NCI-H1048 (cell line): ENCODE results near the gene AXIN1.

Experiments used
- DNase-seq: peaks from one replicate; lab custom pipeline; 2025; lab: John Stamatoyannopoulos, UW

Gene AXIN1

GRCh38 chr16:330741-331140 lies 21.8 kb downstream of the AXIN1 start:
- DNase-seq, result no peak

- DNase-seq, result no peak
These were observed 27.0 kb downstream of the AXIN1 start for GRCh38 chr16:325375-326145.

- DNase-seq, result no peak
These were observed 27.8 kb downstream of the AXIN1 start for GRCh38 chr16:324451-325334.

GRCh38 chr16:324201-324450 lies 28.4 kb downstream of the AXIN1 start:
- no peak for DNase-seq

GRCh38 chr16:322476-323143 lies 29.9 kb downstream of the AXIN1 start:
- DNase-seq, result no peak

DNA sequence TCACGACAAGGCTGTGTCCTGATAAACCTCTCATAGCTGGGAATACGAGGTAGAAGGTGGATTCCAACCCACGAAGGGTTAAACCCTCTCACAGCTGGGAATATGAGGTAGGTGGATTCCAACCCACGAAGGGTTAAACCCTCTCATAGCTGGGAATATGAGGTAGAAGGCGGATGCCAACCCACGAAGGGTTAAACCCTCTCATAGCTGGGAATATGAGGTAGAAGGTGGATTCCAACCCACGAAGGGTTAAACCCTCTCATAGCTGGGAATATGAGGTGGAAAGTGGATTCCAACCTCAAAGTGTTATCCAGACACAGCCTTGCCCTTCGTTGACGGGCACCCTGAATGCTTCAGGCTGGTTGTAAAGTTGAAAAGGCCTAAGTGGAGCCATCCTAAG lies 31.0 kb downstream of the AXIN1 start:
- DNase-seq, result no peak

DNA sequence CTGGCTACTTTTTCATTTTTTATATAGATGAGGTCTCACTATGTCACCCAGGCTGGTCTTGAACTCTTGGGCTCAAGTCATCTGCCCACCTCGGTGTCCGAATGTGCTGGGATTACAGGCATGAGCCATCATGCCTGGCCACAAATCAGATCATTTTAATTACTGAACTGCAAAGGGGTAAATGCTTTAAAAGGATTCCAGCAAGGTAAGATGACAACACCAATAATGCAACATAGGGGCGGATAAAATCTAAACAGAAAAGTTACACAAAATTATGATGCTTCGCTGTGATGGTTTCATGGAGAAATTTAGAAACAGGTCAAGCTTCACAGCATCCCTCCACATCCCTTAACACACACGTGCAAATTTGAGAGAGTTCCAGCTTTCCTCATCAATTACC lies 32.3 kb downstream of the AXIN1 start:
- DNase-seq, result no peak

DNA sequence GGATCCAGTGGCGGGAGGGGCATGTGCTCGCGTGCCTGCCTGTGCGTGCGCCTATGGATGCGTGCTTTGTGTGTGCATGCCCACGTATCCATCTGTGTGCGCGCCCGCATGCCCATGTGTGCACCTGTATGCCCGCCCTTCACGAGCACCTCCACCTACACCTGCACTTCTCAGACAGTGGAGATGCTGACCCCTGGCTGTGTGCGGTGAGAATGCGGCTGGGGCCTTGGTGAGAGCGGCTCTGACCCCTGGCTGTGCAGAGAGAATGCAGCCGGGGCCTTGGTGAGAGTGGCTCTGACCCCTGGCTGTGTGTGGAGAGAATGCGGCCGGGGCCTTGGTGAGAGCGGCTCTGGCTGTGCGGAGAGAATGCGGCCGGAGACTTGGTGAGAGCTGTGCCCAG lies 33.9 kb downstream of the AXIN1 start:
- no peak for DNase-seq

DNA sequence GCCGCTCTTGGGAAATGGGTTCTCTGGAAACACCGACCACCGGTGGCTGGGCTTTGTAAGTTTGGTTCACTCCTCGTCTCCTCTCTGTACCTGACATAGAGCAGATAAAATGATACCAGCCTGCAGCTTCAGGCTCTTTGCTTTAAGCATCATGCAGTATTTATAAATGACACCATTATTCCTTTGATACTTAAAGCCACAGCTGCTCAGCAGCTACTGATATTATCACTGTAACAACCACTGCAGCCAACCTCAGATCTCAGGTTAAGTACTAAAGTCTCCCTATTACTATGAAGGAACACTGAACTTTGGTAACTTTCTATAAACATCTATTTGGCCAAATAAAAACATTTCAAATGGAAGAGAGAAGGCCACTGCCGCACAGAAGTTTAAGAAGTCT lies 34.9 kb downstream of the AXIN1 start:
- DNase-seq, result no peak

DNA sequence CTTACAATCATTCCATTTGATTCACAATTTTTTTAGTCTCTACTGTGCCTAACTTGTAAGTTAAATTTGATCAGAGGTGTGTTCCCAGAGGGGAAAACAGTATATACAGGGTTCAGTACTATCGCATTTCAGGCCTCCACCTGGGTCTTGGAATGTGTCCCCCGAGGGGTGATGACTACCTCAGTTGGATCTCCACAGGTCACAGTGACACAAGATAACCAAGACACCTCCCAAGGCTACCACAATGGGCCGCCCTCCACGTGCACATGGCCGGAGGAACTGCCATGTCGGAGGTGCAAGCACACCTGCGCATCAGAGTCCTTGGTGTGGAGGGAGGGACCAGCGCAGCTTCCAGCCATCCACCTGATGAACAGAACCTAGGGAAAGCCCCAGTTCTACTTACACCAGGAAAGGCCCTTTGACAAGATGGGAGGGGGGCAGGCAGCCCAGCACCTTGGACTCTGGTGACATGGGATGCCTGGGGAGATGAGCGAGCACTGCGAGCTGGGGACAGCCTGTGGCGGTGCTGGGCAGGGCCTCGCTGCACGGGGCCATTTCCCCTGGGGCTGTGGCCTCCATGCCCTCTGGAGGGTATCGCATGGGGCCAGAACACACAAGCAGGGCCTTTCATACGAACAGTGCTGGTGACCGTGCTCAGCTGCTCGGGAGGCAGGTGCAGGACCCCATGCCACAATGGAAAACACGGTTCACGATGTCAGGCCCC lies 35.6 kb downstream of the AXIN1 start:
- no peak for DNase-seq

DNA sequence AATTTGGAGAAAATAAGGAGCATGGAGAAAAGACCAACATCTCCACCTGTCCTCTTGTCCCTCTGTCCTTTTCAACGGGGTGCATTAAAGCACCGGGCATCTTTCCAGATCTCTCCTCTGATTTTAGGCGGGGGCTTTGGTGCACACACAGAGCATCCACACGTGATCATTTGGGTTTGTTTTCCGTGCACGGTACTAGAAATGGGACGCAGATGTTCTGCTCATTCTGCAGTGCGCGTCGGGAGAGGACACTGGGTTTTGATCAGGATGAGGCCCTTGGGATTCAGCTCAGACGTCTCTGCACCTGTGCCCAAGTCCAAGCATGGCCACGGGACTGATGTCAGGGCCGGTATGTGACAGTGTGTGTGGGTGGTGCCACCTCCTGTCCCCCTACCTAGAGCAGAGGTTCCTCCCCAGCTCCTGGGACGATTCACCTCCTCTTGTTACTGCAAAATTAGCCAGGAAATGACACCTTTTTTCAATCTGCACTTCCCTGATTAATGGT lies 37.7 kb downstream of the AXIN1 start:
- DNase-seq, result no peak

DNA sequence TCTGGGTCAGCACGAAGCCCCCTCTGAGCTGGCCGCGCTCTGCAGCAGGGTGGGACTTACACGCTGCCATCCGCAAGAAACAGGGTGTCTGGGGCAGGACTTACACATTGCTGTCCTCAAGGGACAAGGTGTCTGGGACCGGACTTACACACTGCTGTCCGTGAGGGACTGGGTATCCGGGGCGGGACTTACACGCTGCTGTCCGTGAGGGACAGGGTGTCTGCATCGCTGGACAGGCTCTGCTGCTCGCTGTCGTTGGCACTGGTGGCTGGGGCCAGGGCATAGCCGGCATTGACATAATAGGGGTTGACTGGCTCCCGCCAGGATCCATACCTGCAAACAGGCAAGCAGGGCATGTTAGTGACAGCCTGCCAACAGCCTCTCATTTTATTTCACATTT lies 38.2 kb downstream of the AXIN1 start:
- no peak for DNase-seq

GRCh38 chr16:311725-312124 lies 40.8 kb downstream of the AXIN1 start:
- no peak for DNase-seq

GRCh38 chr16:309476-309875 lies 43.0 kb downstream of the AXIN1 start:
- DNase-seq, result no peak

DNA sequence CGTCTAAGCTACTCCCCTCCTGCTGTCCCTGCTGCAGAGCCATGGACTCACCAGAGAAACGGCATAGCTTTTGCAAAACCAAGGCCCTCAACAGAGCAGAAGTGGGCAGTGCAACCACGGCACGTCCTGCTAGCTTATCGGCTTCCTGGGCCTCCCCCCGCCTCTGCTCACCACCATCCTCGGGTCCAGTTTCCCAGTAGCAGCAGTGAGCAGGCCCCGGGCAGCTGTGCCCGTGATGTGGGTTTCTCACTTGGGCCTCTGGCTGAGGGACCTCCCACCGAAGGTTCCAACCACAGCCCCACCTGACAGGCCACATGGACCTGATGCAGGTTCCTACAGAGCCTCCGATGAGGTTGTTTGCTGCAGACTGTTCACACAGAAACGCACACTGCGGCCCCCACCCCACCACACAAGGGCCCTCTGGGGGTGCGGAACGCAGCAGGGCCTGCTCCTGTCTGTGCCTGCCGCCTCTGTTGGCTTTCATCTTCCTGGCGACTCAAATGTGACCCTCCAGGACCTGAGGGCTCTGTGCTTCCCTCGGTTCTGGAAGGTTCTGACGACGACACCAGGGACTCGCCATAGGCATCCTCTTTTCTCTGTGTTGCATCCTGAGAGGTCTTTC lies 44.7 kb downstream of the AXIN1 start:
- DNase-seq, result no peak

GRCh38 chr16:306911-307370 lies 45.6 kb downstream of the AXIN1 start:
- no peak for DNase-seq

- no peak for DNase-seq
These were observed 46.5 kb downstream of the AXIN1 start for GRCh38 chr16:305916-306626.

GRCh38 chr16:303760-304505 lies 48.6 kb downstream of the AXIN1 start:
- no peak for DNase-seq

- DNase-seq, result no peak
These were observed 50.6 kb downstream of the AXIN1 start for GRCh38 chr16:301950-302349.

- no peak for DNase-seq
These were observed 51.3 kb downstream of the AXIN1 start for GRCh38 chr16:301235-301634.
